GM21367 (cell line): Measurements from ENCODE around the gene SRA1.
A peak's percentile ranks its signal among the peaks of the same experiment; 100 is the strongest.

ENCODE experiments used
- ATAC-seq: cut with Tn5 transposase; IDR thresholded peaks from one replicate; pipeline ENCODE4 v1.9.1; 2021; ENCODE audit not compliant: unreplicated experiment

Gene SRA1

DNA sequence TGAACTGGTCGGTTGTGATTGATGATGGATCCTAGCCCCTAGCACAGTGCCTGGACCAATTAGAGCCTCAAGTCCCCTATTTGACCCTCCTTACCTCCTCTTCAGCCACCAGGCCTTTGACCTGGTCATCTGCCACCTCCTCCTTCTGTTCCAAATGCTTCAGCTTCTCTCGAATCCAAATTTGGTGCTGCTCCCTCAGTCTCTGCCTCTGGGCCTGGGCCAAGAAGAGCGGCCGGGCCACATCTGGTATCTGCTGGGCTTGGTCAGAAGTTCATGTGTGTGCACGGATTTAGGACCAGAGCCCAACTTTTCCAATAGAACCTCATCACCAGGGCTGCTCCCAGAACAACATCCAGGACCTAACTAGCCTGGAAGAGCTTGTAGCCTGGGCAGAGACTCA is 13.8 kb upstream of the SRA1 start:
- ATAC-seq = no peak

DNA sequence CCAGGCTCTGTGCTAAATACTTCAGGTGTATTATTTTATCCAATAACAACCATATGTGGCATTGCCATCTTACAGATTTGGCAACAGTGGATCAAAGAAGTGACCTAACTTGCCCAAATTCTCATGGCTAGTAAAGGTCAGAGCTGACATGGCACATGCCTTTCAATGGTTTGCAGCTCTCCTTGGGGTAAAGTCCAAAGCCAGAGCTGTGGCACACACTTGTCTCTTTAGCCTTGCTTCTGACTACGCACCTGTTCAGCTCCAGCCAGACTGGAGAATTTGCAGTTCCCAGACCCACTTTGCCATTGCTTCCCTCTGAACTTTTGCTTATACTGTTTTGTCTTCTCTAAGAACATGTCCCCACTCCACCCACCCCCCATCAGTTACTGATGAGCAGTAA is 13.2 kb upstream of the SRA1 start:
- ATAC-seq = no peak

GRCh38 chr5:140570058-140570457 is 12.8 kb upstream of the SRA1 start:
- no peak for ATAC-seq

- peak; percentile 20 for ATAC-seq
These were observed 11.9 kb upstream of the SRA1 start for GRCh38 chr5:140569197-140569596.

DNA sequence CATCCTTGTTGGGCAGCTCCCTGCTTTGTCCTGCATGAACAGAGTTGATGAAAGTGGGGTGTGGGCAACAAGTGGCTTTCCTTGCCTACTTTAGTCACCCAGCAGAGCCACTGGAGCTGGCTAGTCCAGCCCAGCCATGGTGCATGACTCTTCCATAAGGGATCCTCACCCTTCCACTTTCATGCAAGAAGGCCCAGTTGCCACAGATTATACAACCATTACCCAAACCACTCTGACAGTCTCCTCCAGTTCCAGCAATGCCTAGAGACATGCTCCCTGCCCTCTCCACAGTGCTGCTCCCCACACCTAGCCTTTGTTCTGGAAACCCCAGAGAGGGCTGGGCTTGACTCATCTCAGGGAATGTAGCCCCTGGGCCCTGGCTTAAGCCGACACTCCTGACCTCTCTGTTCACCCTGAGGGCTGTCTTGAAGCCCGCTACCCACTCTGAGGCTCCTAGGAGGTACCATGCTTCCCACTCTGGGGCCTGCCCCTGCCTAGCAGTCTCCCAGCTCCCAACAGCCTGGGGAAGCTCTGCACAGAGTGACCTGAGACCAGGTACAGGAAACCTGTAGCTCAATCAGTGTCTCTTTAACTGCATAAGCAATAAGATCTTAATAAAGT is 11.3 kb upstream of the SRA1 start:
- no peak for ATAC-seq

GRCh38 chr5:140567871-140568270 is 10.6 kb upstream of the SRA1 start:
- ATAC-seq = no peak

DNA sequence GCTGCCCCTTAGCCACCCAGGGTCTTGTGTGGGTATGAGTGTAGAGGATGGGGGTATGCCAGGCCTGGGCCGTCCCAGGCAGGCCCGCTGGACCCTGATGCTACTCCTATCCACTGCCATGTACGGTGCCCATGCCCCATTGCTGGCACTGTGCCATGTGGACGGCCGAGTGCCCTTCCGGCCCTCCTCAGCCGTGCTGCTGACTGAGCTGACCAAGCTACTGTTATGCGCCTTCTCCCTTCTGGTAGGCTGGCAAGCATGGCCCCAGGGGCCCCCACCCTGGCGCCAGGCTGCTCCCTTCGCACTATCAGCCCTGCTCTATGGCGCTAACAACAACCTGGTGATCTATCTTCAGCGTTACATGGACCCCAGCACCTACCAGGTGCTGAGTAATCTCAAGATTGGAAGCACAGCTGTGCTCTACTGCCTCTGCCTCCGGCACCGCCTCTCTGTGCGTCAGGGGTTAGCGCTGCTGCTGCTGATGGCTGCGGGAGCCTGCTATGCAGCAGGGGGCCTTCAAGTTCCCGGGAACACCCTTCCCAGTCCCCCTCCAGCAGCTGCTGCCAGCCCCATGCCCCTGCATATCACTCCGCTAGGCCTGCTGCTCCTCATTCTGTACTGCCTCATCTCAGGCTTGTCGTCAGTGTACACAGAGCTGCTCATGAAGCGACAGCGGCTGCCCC is 10.0 kb upstream of the SRA1 start:
- ATAC-seq = no peak

- no peak for ATAC-seq
These were observed 9.4 kb upstream of the SRA1 start for GRCh38 chr5:140566665-140567064.

GRCh38 chr5:140565780-140566095 is 8.5 kb upstream of the SRA1 start:
- no peak for ATAC-seq

DNA sequence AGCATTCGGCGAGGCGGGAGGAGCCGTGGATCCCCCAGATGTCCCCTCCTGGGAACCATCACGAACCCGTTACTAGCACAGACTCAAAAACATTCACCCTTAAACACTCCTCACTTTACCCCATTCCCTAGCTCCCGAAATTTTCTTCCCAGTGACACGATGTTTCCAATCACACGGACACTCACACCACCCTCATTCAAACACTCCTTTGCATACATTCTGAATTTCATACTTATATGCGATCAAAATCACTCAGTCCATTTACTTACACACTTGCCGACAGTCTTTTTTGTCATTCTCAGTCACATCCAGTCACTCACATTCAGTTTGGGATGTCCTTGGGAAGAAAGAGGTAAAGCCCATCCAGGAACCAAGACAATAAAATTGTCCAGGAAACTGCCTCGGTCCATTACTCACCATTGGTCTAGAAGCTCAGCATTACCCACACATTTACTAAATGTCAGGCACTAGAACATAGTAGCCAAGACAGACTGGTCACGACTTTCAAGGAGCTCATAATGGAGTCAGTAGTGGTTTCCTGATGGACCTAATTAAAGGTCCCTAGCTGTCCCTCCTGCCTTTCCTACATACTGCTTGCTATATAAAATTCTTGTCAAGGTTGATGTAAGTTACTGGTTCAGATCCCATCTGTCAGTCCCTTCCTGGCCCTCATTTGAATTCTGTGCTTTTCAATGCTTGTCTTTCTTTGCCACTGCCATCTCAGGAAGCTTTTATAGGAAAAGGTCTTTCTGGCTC is 7.9 kb upstream of the SRA1 start:
- ATAC-seq = no peak

DNA sequence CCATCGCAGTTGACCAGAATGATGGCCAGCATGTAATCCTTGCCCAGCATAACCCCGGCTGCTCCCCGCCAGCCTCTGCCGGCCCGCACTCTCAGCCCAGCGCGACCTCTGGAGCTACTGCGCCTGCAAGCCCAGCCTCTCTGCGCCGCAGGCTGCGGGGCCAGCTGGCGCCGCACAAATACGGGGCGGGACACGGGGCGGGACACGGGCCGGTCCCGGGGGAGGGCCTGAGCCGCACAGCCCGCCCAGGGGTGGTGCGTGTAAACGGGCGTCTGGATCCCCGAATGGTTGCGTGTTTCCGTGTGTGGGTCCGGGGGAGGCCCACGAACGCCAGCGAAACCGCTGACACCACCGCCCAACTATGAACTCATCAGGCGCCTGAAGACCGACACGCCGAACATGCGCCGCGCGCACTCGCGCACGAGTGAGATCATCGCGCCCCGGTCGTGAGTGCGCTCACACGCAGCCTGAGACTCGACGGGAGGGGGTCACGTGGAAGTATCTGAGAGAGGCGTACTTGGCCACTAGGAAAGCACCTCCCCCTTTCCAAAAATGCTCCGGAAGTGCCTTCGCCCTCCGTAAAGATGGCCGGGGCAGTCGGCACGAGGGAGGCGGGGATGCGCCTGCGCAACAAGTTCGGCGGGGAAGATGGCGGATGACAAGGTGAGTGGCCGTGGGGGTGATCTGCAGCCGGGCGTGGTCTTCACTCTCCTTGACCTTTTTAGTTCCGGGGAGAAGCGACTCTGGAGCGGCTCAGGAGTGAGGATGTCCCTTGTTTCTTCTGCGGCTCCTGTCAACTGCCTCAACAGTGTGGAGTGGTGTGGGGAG is 7.1 kb upstream of the SRA1 start, which contains the start of the genes APBB3 and SLC35A4:
Gene APBB3 (minus strand): TSS at position 403 of the 828 bp plus-strand sequence. CDS start 353 bp downstream, at position 50.
Gene SLC35A4 (plus strand): TSS at position 633 of the 828 bp plus-strand sequence. CDS start 2,342 bp downstream, outside the sequence.
- ATAC-seq = peak; percentile 78

DNA sequence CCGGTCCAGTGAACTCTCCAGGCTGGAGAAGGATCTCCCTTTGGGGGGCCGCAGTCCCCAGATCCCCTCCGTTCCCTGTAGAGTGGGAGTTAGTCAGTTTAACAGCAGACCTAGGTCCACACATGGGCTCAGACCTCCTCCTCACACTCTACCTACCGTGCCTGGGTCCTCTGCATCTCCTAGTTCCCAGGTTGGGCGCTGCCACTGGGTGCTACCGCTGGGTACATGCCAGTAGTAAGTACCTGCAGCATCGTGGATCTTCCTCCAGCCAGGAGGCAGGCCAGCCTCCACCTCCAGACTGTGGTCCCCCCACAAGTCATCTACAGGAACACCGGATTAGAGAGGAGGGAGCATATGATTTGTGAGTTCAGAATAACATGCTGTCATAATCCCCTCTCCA is 6.3 kb upstream of the SRA1 start:
- ATAC-seq = no peak

- ATAC-seq = no peak
These were observed 4.7 kb upstream of the SRA1 start for GRCh38 chr5:140561753-140562523.

GRCh38 chr5:140560227-140560626 is 3.0 kb upstream of the SRA1 start:
- no peak for ATAC-seq

GRCh38 chr5:140558542-140558941 is 1.3 kb upstream of the SRA1 start:
- no peak for ATAC-seq

GRCh38 chr5:140557965-140558364 is 692 bp upstream of the SRA1 start:
- ATAC-seq = no peak

DNA sequence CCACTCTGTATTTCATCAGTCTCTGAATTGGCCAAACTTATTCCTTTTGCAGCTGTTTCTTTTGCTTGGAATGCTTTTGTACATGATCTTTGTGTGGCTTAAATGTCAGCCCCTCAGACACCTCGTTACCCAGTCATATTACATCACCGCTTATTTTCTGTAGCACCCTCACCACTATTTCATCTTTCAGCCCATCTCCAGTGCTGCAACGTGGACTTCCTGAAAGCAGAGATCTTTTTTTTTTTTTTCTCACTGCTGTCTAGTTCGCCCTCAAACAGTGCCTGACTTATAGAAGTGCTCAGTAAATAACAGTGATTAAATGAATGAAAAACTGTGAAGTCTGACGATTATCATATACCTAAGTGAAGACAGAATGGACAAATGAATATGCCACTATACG is 835 bp downstream of the SRA1 start:
- ATAC-seq = no peak

DNA sequence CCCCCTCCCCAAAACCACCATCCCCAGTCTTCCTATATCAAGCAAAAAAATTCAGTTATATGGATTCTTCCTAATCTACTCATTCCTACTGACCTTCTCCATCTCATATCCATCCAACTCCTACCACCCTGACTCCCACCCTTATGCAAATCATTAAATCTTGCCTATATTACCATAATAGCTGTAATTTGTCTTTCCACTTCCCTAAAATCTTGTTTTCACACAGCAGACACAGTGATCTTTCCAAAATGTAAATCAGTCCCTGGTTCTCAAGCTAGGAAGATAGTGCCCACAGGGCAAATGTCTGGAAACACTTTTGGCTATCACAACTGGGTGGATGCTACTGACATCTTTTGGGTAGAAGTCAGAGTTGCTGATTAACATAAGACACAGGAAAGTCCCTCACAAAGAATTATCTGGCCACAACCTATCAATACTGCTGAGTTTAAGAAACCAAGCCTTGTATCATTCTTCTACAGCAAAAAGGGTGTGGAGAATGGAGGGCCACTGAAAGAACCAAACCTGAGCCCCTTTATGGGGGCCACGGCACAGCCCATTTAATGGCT is 1.4 kb downstream of the SRA1 start:
- no peak for ATAC-seq

DNA sequence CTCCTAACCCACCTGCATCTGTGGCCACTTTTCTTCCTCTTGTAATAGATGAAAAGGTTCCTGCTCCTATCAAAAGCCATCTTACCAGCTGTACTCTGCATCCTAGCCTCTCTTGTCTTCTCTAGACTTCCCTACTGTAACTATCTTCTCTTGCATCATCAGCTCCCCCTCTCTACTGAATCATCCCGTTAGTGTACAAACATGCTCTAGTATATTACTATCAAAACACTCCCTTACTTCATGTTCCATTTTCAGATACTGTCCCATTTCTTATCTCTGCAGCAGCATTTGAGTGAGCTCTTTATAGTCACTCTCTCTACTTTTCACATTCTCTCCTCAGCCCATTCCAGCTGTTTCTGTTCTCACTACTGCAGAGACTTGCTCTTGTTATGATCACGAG is 2.8 kb downstream of the SRA1 start:
- ATAC-seq = no peak

DNA sequence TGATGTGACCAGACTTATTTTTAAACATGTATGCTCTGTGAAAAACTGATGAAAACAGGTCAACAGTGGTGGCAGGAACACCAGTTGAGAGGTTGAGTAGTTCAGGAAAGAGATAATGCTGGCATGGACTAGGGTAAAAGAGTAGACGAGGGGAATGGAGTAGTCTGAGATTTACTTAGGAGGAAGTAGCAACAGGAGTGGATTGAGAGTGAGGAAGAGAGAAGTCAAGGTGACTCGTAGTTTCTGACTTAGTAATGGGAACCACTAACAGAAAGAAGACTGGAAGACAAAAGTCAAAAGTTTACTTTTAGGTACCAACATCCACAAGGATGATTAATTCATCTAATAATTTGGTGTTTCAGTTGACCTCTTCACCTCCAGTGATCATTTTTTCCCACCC is 3.6 kb downstream of the SRA1 start:
- no peak for ATAC-seq
